Measurements from ENCODE around the gene GRIN1.

GRIN1 gene

DNA sequence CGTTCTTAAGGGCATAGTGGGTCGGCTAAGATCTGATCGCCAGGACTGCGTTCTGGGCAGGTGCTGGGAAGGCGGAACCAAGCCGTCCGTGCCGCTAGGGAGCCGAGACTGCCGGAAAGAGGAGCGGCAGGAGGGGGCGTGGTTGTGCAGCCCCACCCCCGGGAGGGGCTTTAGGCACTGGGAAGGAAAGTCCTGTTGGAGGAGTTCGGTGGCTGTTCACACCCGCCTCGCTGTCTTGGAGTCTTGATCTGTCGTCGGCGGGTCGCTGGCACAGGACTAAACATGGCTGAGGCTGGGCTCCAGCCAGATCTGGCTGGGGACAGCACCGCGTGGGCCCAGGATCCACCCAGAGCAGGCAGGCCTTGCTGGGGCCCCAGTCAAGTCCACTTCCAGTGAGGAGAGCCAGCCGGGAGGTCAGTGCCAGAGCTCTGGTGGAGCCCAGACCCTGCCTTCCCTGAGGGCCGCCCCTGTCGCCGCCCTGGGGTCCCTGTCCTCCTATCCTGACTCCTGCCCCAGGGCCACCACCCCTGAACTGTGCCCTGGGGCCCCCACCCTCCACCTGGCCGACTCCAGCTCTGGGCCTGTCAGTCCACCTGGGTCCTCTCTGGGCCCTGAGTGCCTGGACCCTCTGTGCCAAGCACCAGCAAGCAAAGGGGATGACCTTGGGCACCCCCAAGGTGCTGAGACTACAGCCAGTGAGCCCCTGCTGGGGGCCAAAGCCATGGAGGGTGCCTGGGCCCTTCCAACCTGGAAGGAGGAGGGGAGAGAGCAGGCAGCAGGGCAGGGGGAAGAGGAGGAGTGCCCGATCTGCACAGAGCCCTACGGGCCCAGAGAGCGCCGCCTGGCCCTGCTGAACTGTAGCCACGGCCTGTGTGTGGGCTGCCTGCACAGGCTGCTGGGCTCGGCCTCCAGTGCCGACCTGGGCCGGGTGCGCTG lies 78.6 kb downstream of the GRIN1 start:
- DNase-seq (ENCODE audit: low read depth): no peak

- no peak for DNase-seq (ENCODE audit: low read depth)
These were observed 79.3 kb downstream of the GRIN1 start for GRCh38 chr9:137218212-137218753.

Measured in HS-27A (cell line).